H1 (cell line): ENCODE results near the gene FAS. TPM values are rescaled to one million over a fixed set of nuclear protein-coding genes. Genes with fewer than 3 reads are reported as not detected.

Experiments used
- CTCF ChIA-PET: fragments of 300-600 bp; sonication (Branson Sonifier 250); formaldehyde crosslinking; loops from one replicate; lab custom pipeline; 2021; ENCODE audit not compliant: partially characterized antibody; lab: Charles Lee
- POLR2A ChIA-PET: fragments of 300-600 bp; sonication (Branson Sonifier 250); formaldehyde crosslinking; loops from one replicate; lab custom pipeline; 2021; ENCODE audit warnings: inconsistent platforms; ENCODE audit not compliant: partially characterized antibody; lab: Charles Lee
- DNase-seq, 2 experiments: peaks; one replicate each; pipeline versions ENCODE4 v3.0.0 to v3.0.0-alpha.2; 2010 to 2022; ENCODE audit warnings: low spot score in 2 of 2, low read depth in 1 of 2, mixed read lengths in 1 of 2
- FAIRE-seq: peaks from 2 replicates; lab custom pipeline; 2011; peaks lifted over from hg19 to GRCh38; lab: Jason Lieb, UNC
- H2AFZ ChIP-seq: 2 replicates; pipeline ENCODE4 v1.8.1; 2012; ENCODE audit warnings: low read length, inconsistent platforms
- H2AK5ac ChIP-seq: 2 replicates; pipeline ENCODE4 v1.6.1; 2013; ENCODE audit warnings: low read depth, low read length
- H2BK120ac ChIP-seq: replicated peaks from 2 replicates; pipeline ENCODE3; 2013; ENCODE audit warnings: low read depth, low read length, inconsistent platforms
- H2BK12ac ChIP-seq: 2 replicates; pipeline ENCODE4 v1.6.1; 2013; ENCODE audit warnings: low read depth, low read length
- H2BK15ac ChIP-seq: 2 replicates; pipeline ENCODE4 v1.6.1; 2013; ENCODE audit warnings: low read length
- H2BK20ac ChIP-seq: 2 replicates; pipeline ENCODE4 v1.6.1; 2013; ENCODE audit warnings: low read length
- H2BK5ac ChIP-seq: 2 replicates; pipeline ENCODE4 v1.6.1; 2013; ENCODE audit warnings: low read depth, low read length
- H3K14ac ChIP-seq: 2 replicates; pipeline ENCODE4 v1.6.1; 2013; ENCODE audit warnings: inconsistent platforms; ENCODE audit not compliant: insufficient read length
- H3K18ac ChIP-seq: 2 replicates; pipeline ENCODE4 v1.6.1; 2013; ENCODE audit warnings: low read length; ENCODE audit errors: extremely low read depth
- H3K23ac ChIP-seq: 2 replicates; pipeline ENCODE4 v1.6.1; 2013; ENCODE audit warnings: inconsistent platforms; ENCODE audit not compliant: insufficient read length
- H3K23me2 ChIP-seq: 2 replicates; pipeline ENCODE4 v1.6.1; 2013; ENCODE audit warnings: low read depth, low read length
- H3K27ac ChIP-seq: 2 replicates; pipeline ENCODE4 v1.6.1; 2011; ENCODE audit warnings: low read depth, low read length, inconsistent platforms
- H3K27me3 ChIP-seq, 4 experiments: replicated peaks in 1 of 4; 1 replicate in 1 of 4; 2 replicates in 3 of 4; pipeline versions ENCODE4 v1.6.1 to v1.8.1; 2011 to 2013; ENCODE audit warnings: low read length in 3 of 4, mild to moderate bottlenecking in 3 of 4, inconsistent platforms in 2 of 4, mixed read lengths in 2 of 4, moderate library complexity in 1 of 4; ENCODE audit not compliant: control insufficient read depth in 3 of 4, insufficient read depth in 3 of 4; ENCODE audit errors: extremely low read depth in 1 of 4
- H3K36me3 ChIP-seq, 4 experiments: 2 replicates each; pipeline versions ENCODE4 v1.6.1 to v1.8.1; 2011 to 2013; ENCODE audit warnings: mild to moderate bottlenecking in 4 of 4, low read length in 3 of 4, moderate library complexity in 2 of 4, control low read depth in 1 of 4, inconsistent platforms in 1 of 4; ENCODE audit not compliant: insufficient read depth in 4 of 4, control insufficient read depth in 2 of 4
- H3K4ac ChIP-seq: replicated peaks from 2 replicates; pipeline ENCODE3; 2013; ENCODE audit warnings: low read length, low read depth, mixed read lengths, inconsistent platforms; ENCODE audit not compliant: insufficient read length
- H3K4me1 ChIP-seq, 4 experiments: replicated peaks in 1 of 4; 1 replicate in 1 of 4; 2 replicates in 3 of 4; pipeline versions ENCODE4 v1.6.1 to v1.8.1; 2011 to 2013; ENCODE audit warnings: low read length in 3 of 4, inconsistent platforms in 2 of 4, mixed read lengths in 1 of 4; ENCODE audit not compliant: insufficient read depth in 4 of 4, control insufficient read depth in 3 of 4
- H3K4me2 ChIP-seq, 2 experiments: 2 replicates each; pipeline versions ENCODE4 v1.6.1 to v1.8.1; 2011 to 2013; ENCODE audit warnings: low read depth in 2 of 2, low read length in 2 of 2, control low read depth in 1 of 2, inconsistent platforms in 1 of 2, mild to moderate bottlenecking in 1 of 2; ENCODE audit not compliant: insufficient read depth in 1 of 2
- H3K4me3 ChIP-seq, 4 experiments: fragments of 200-600, 300-600 bp in 1 of 4; sonication (generic), shearing (Covaris generic), sonication (Bioruptor Twin) in 1 of 4; 2 replicates each; pipeline versions ENCODE4 v1.5.1 to v1.8.1; 2011 to 2016; ENCODE audit warnings: low read length in 4 of 4, low read depth in 3 of 4, control low read depth in 2 of 4, inconsistent platforms in 2 of 4, mild to moderate bottlenecking in 2 of 4, mixed read lengths in 1 of 4, moderate library complexity in 1 of 4; ENCODE audit not compliant: insufficient read depth in 2 of 4; ENCODE audit errors: extremely low read depth in 1 of 4
- H3K56ac ChIP-seq: replicated peaks from 2 replicates; pipeline ENCODE3; 2013; ENCODE audit warnings: low read depth, mild to moderate bottlenecking, mixed read lengths, low read length, inconsistent platforms; ENCODE audit not compliant: insufficient read length
- H3K79me1 ChIP-seq: 2 replicates; pipeline ENCODE4 v1.6.1; 2013; ENCODE audit warnings: low read depth, low read length, control low read depth
- H3K79me2 ChIP-seq, 2 experiments: 2 replicates each; pipeline versions ENCODE4 v1.6.1 to v1.8.1; 2012 to 2013; ENCODE audit warnings: low read length in 2 of 2, mild to moderate bottlenecking in 2 of 2, inconsistent platforms in 1 of 2; ENCODE audit not compliant: insufficient read depth in 2 of 2, control insufficient read depth in 1 of 2
- H3K9ac ChIP-seq, 4 experiments: replicated peaks in 1 of 4; 1 replicate in 1 of 4; 2 replicates in 3 of 4; pipeline versions ENCODE4 v1.6.1 to v1.8.1; 2011 to 2013; ENCODE audit warnings: low read depth in 3 of 4, low read length in 3 of 4, control low read depth in 2 of 4, mild to moderate bottlenecking in 2 of 4, moderate library complexity in 2 of 4, inconsistent platforms in 1 of 4; ENCODE audit errors: extremely low read depth in 1 of 4
- H3K9me3 ChIP-seq, 2 experiments: 2 replicates each; pipeline versions ENCODE4 v1.6.1 to v1.8.1; 2012 to 2013; ENCODE audit warnings: mild to moderate bottlenecking in 2 of 2, moderate library complexity in 2 of 2, control low read depth in 1 of 2, inconsistent platforms in 1 of 2, low read depth in 1 of 2, low read length in 1 of 2, mixed read lengths in 1 of 2; ENCODE audit not compliant: insufficient read depth in 2 of 2
- H4K20me1 ChIP-seq, 2 experiments: replicated peaks in 1 of 2; 2 replicates each; pipeline versions ENCODE3 to v1.8.1; 2011 to 2013; ENCODE audit warnings: inconsistent platforms in 2 of 2, low read length in 2 of 2, mild to moderate bottlenecking in 1 of 2; ENCODE audit not compliant: insufficient read depth in 2 of 2, control insufficient read depth in 1 of 2
- H4K5ac ChIP-seq: 2 replicates; pipeline ENCODE4 v1.6.1; 2013; ENCODE audit warnings: low read length, low read depth, mixed read lengths, inconsistent platforms; ENCODE audit not compliant: insufficient read length
- H4K8ac ChIP-seq: 2 replicates; pipeline ENCODE4 v1.8.0; 2013; ENCODE audit warnings: mild to moderate bottlenecking, moderate library complexity, low read length, inconsistent platforms; ENCODE audit not compliant: insufficient read depth; ENCODE audit errors: extremely low read depth
- H4K91ac ChIP-seq: replicated peaks from 2 replicates; pipeline ENCODE3; 2013; ENCODE audit warnings: low read length, mixed read lengths, inconsistent platforms; ENCODE audit not compliant: insufficient read length
- SP1 ChIP-seq: IDR thresholded peaks from 2 replicates; pipeline ENCODE4 v1.6.1; 2011; ENCODE audit warnings: low read depth, low read length
- USF2 ChIP-seq: IDR thresholded peaks from 2 replicates; pipeline ENCODE4 v1.6.1; 2011; ENCODE audit warnings: low read length, improper control_type of control experiment
- ZNF274 ChIP-seq: IDR thresholded peaks from 2 replicates; pipeline ENCODE4 v1.7.0; 2012; ENCODE audit warnings: low read length, borderline replicate concordance; ENCODE audit errors: extremely low read depth
- WGBS, 2 experiments: shearing (Covaris generic) in 1 of 2; methylation state at CpG; one replicate each; pipeline versions ENCODE4 v1.1.6 to v1.1.7; 2013 to 2015; ENCODE audit warnings: low lambda C conversion rate in 2 of 2, mixed read lengths in 2 of 2, inconsistent platforms in 1 of 2, low coverage in 1 of 2, missing lambda C conversion rate in 1 of 2; ENCODE audit not compliant: insufficient replicate concordance in 2 of 2, insufficient coverage in 1 of 2, insufficient read length in 1 of 2; ENCODE audit errors: extremely low coverage in 1 of 2, missing lambda C conversion rate in 1 of 2; 5-methylcytosine and 5-hydroxymethylcytosine counted together
- polyA plus RNA-seq, 7 experiments: library from polyadenylated mRNA; depleted of rRNA in 3 of 7; stranded (reverse) in 5 of 7; unstranded in 2 of 7; fragments of >200 nt in 5 of 7; fragments of 200-250 nt in 2 of 7; gene quantifications; 1 replicate in 5 of 7; 2 replicates in 1 of 7; 4 replicates in 1 of 7; pipeline versions ENCODE4 v1.2.1 to v1.2.3, GENCODE V29; 2011 to 2013; ENCODE audit warnings: missing spikeins in 2 of 7, mixed read lengths in 2 of 7
- total RNA-seq: library from RNA; stranded (reverse); fragmentation: NEBNext Ultra II Directional; extraction: Animal tissue kit (Norgen Biotek cat#: 25700); gene quantifications from 2 replicates; pipeline ENCODE4 v1.2.1, GENCODE V29; 2021

FAS gene
- total and polyA plus RNA-seq, 2 of the 8 experiments (the other 6 are each of a cell fraction or from before 2014, with no cell fraction given), result 4.0 to 6.7 TPM

GRCh38 chr10:88957381-88957780, 33.2 kb upstream of the FAS start:
- Histone ChIP-seq H3K4me1 (no peaks in the 10 kb centered on the region), H3K4me3 (no peak overlapping the region), H2AFZ (no peak overlapping the region), H2BK15ac (no peak overlapping the region), H3K9me3 (no peaks in the 10 kb centered on the region), H2AK5ac (no peak overlapping the region), H4K91ac (no peak overlapping the region), H3K36me3 (no peaks in the 10 kb centered on the region), H3K23ac (no peak overlapping the region), H3K27me3 (no peaks in the 10 kb centered on the region), H3K4ac (no peak overlapping the region), H4K20me1 (no peaks in the 10 kb centered on the region), H4K5ac (no peak overlapping the region), H3K56ac (no peak overlapping the region), H2BK5ac (no peak overlapping the region), H3K9ac (no peak overlapping the region), H3K14ac (no peak overlapping the region), H3K18ac (no peak overlapping the region), H2BK20ac (no peak overlapping the region), H3K79me1 (no peaks in the 10 kb centered on the region), H4K8ac (no peak overlapping the region), H3K23me2 (no peaks in the 10 kb centered on the region), H3K27ac (no peak overlapping the region), H2BK120ac (no peak overlapping the region), H2BK12ac (no peak overlapping the region), H3K79me2 (no peaks in the 10 kb centered on the region), H3K4me2 (no peak overlapping the region)
- CTCF ChIA-PET, result interaction anchor here (0.9 to 1.4 kb wide), 3 partner anchors 24 to 120 kb away, joined by 3 to 4 read pairs (median 4); no protein-coding TSS in a partner anchor
- TF ChIP-seq USF2, result no peak
- no peak for TF ChIP-seq SP1
- no peak for TF ChIP-seq ZNF274
- FAIRE-seq (no peak), DNase-seq (no peak)
- POLR2A ChIA-PET, result no interaction called here
- WGBS, 2 experiments, result 89% methylated on average over 1 of the region's 1 CpG; no CpG with 5 or more reads in 1 of the 2 experiments
